Hematopoietic multipotent progenitor cell treated with erythropoietin and hydrocortisone succinate and interleukin-3 and kit ligand, for 15 days (in vitro differentiated cells): ENCODE results near the gene TSPAN3.

Experiments used
- DNase-seq: peaks from one replicate; pipeline ENCODE4 v3.0.0-alpha.2; 2015; ENCODE audit warnings: low spot score

Gene TSPAN3

DNA sequence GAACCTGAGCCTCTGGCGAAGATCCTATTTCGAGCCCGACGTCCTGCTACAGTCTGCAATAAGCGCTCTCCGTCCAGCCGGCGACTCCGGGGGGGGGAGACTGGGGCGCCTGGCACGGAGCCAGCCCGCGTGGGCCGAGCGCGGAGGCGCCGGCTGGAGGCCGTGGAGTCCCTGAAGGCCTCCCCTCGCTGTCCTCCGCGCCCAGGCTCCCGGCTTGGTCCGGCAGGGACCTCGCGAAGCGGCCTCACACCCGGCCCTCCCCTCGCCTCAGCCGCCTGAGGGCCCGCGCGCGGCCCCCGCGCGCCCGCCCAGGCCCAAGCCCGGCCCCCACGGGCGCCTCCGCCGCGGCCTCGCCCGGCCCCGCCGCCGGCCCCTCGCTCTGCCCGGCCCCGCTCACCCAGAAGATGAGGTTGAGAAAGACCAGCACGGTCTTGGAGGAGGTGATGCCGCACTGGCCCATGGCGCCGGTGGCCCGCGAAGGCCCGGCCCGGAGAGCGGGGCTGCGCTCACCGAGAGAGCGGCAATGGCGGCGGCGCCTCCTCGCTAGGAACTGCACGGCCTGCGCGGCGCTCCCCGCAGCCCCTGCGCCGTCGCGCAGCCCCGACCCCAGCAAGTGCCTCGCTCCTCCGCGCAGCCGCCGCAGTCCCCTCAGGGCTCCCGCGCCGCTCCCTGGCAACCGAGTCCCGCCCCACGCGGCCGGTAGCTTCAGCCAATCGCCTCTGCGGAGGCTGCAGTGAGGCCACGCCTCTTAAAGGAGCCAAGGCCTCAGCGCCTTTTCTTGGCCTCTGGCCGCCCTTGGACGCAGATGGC lies at the start of gene TSPAN3:
Gene TSPAN3 (minus strand): TSS at position 615 of the 810 bp plus-strand sequence. CDS start 155 bp downstream, at position 460.
- peak; percentile 90 for DNase-seq

DNA sequence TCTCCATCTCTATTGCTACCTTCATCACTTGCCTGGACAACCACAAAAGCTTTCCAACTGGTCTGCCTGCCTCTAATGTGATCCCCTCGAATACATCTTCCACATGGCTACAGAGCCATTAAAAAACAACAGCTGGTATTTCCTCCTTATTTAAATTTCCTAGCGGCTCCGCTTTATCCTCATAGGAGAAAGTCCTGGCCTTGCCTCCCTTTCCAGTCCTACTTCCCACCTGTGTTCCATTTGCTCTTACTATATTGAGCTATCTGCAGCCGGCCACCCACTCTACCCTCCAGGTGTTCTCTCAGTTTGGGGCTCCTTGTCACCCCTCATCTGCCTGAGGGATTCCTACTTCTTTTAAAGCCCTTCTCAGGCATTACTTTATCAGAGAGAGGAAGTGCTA lies 49.7 kb upstream of the TSPAN3 start:
- no peak for DNase-seq

DNA sequence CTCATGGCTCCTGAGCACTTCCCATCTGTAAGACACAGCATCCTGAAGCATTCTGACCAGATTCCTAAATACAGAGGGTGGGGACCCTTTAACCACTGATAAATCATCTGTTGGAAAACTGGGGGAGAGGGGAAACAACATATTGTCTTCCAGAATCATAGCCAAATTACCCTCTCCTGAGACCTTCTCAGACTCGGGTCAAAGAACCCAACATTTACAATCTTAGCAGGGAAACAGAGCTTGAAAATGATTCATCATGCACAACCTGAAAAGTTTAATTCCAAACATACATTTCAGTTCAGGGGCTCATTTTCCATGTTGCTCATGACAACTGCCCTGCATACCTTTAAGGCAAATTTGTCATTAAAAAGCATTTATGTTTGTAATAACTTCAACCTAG lies 48.5 kb upstream of the TSPAN3 start:
- no peak for DNase-seq

DNA sequence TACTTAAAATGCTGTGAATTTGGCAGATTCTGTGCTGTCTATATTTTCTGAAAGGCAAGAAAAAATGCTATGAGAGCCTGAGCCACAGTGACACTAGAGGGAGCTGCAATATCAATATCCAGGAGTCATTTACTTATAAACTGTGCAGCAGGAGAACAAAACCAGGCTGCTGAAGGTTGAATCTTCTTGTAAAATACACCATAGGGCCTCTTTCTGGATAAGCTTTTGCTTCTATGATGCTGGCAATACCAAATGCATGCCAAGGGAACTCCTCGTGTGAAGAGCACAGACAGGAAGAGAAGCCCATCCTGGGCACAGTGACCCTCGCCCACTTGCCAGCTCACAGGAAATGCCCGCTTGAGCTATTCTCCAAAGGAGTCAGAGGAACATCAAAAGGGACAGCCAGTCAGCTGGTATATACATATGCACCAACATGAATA lies 48.0 kb upstream of the TSPAN3 start:
- DNase-seq = peak; percentile 9

DNA sequence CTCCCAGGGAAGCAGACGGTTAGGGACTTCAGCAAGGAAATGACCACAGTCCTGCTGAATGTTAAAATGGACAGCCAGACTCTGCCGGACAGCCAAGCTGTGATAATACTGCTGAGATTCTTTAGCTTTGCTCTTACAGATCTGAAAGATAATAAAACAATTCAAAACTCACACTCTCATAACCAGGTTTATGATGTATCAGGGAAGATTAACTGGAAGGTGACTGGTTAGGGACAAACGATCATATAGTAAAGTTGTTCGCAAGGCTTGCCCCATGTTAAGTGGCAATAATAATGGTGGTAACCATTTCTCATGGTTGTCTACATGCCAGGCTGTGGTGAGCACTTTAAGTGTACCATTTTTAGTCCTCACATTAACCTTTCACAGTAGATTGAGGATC lies 44.3 kb upstream of the TSPAN3 start:
- DNase-seq = no peak

DNA sequence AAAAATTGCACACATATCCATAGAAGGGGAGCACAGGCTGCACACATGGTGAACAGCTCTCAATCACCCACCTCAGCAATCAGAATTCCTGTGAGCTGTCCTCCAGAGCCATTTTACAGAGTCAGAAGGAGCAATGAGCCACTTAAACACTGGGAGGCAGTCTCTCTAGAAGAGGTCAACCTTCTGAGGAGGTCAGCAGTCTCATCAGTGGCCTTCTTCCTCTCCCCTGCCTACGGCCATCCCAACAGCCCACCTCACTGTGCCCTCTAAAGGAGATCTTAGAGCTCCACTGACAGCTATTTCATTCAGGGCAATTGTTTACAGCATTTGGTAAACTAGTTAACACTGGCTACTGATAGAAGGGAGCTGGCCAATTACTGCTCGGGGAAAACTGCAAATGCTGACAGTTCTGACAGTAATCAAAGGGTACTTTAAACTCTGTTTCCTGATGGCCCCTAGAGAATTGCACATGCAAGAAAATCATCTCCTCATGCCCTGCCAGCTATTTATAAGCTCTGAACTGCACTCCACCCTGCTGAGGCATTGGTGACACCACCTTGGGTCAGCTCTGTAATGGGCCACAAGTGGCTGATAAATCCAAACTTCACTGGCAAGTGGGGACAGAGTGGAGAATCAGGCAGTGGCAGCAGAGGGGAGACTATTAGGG lies 42.1 kb upstream of the TSPAN3 start:
- no peak for DNase-seq

DNA sequence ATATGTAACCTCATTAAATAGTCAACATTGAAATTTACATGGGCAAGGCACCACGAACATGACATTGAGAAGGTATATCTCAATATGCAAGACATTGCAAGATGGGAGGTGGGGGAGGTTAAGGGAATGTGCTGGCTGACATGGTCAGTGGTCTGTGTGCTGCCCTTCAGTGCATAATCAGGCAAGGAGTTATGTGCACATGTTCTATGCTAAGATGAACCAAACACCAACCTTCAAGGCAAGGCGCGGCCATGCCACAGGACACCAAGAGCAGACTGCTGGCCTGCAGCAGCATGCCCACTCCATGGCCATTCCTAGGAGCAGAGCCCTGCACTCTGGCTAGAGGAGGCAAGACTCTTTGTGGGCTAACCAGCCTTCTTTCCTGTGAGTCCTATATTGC lies 40.9 kb upstream of the TSPAN3 start:
- no peak for DNase-seq

DNA sequence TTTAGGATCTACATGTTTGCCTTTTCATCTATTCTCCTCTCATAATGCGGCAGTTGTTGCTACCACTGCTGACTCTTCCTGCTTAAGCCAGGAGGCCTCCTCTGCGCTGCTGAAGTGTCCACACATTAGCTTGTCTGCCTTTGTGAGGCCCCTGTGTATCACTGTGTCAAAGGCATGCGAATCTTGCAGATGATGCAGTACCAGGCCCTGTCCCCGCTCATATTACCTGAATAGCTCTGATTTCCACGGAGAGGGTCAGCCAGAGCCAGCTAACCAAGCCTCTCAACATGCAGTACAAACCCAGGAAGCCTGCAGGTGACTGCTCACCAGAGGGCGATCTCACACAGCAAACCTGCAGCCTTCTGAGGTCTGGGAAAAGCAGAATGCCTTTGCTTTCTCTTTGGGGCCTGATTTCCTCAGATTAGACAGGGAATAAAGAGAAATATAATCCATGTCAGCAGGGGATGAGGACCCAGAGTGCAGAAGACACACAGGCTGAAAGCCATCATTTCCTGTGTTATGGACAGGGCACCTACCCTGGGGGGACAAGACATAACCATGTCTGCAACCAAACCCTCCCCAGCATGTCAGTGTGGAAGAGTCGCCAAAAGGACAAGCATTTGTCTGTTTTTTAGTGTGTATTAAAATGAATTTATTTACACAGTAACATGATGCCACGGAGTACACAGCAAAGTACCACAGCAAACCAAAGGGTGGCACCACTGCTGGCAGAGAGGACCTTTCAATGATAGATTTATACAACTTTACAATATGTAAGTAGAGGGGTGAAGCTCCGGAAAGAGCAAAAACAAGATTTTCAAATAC lies 36.8 kb upstream of the TSPAN3 start:
- peak; percentile 12 for DNase-seq

DNA sequence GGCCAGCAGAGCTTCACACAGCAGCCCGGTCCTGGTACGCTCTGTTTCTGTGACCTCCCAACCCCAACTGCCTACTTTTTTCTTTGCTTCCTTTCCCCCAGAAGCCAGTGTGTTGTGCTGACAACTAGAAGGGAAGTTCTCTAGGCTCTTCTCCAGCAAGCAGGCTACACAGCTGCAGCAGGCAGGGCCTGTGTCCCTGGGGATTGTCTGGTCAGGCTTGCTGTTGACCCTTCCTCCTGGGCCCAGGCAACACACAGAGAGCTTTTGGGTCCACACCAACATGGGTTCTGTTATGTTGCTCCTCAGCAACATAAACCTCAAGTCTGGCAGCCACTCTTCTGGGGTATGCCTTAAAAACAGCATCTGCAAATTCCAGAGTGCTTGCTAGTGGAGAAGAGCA lies 36.2 kb upstream of the TSPAN3 start:
- no peak for DNase-seq

DNA sequence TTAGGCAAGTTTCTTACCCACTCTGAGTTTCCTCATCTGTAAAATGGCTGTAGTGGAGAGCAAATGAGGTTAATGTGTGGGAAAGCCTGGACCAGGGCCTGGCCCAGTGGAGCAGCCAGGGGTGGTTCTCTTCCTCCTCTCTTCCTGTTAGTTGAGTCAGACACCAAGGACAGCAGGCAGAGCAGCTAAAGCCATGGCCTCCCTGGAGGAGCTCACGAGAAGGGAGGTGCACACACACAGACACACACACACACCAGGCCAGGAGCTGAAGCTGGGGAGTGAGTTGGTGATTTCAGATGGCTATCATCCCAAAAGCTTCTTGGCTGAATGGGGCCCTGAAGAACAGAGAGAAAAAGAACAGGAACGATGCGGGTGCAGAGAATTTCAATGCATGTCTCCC lies 33.2 kb upstream of the TSPAN3 start:
- no peak for DNase-seq

DNA sequence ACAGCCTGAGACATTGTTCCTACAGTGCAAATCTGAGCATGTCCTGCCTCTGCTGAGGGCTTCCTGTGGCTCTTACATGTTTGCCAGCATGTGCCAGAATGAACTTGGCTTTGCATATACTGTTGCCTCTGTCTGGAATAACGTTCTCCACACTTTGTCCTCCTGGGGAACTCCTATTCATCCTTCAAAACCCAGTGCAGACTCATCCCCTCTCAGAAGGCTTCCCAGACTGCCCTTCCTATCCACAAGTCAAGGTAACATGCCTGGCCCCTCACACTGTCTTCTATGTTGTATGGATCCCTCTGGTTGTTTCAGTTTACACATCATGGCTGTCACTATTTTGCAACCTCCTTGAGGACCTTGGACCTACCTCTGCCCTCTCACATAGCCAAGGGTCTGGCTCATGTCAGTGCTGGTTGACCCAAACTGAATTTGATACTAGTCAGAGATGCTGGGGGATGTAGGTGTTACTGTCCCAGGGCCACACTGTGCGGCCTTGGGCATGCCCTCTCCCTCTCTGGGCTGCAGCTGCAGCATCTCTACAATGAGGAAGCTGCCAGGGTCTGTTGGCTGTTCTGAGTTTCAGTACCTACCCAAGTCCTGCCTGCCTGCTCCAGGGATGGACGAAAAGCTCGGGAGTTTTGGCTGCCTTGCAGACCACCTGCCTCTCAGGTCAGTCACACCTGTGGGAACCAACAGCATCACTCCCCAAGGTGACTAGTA lies 29.0 kb upstream of the TSPAN3 start:
- no peak for DNase-seq

DNA sequence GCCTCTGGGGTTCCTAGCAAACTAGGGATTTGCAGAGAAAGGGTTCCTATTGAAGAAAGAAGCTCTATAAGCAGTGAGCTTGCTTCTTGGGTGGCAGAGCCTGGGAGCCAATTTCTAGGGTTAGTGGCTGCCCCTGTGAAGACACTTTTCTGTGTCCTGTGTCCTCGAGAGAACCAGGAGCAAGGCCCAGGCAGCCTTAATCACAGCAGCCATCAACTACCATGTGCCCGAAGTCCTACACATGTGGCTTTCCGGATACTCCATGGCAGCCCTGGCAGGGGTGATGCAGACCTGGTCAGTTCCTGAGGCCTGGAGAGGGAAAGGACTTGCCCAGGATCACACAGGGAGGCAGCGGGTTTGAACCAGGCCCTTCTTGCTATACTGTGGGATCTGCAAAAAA lies 27.7 kb upstream of the TSPAN3 start:
- no peak for DNase-seq

DNA sequence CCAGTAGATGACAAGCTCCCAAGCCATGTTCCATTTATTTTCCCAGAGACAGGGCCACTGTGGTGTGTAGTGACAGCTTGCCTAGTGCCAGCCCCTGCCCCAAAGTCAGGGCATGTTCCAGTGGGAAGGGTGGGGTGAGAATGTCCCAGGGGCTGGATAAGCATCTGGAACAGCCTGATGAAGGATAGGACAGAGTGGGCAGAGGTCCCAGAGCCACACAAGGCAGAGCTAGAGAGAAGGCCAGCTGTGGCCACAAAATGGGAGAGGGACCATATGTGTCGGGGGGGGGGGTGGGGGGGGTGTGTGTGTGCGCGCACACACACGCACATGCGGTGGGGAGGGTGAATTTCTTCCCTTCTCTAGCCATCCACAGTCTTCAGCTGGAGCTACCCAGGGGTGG lies 27.0 kb upstream of the TSPAN3 start:
- DNase-seq = no peak

DNA sequence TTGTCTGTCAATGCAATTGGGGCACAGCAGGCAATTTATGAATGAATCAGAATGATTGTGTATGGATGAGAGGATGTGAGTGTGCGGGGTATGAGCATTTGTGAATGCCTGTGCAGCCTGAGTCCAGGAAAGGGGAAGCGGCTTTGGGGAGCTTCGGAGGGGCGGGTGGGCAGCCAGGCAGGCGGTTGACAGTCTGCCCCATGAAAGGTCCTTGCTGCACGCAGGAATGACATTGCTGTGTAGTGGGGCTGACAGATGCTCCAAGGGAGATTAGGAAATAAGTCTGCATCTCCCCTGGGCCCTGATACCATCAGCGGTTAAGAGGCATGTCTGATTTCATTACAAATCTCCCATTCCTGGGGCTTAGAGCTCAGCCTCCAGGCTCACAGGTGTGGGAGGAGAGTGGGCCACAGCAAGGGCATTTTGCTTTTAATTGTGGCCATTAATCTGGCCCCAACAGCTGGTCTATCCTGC lies 26.4 kb upstream of the TSPAN3 start:
- DNase-seq = no peak

DNA sequence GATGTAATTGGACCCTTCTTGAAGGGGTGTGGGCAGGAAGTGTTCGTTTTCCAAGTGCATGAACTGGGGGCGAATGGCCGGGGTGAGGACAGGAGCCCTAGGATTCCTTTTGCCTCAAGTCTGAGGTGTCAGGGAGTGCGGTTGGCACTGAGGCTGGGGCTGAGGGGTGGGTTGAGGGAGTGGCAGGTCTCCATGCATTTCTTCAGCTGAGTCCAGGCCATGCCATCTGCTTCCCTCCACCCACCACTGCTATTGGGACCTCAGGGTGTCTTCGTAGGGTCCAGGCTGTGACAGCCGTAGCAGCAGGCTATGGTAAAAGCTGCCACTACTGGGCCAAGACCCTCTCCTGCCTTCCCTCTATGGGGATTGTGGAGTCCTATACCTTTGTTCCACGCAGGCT lies 25.6 kb upstream of the TSPAN3 start:
- DNase-seq = no peak

DNA sequence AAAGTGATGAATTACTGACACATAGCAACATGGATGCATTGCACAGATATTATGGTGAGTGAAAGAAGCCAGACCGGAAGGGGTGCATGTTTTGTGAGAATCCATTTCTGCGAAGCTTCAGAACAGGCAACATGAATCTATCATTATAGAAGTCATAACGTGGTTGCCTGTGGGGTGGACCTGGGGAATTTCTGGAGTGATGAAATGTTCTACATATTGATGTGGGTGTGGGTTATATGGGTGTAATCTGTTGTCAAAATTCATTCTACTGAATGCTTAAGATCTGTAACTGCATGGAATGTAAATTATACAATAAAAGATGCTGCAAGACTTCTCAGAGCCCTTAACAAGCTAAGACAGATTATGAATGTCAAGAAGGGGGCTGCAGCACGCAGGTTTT lies 25.2 kb upstream of the TSPAN3 start:
- no peak for DNase-seq

DNA sequence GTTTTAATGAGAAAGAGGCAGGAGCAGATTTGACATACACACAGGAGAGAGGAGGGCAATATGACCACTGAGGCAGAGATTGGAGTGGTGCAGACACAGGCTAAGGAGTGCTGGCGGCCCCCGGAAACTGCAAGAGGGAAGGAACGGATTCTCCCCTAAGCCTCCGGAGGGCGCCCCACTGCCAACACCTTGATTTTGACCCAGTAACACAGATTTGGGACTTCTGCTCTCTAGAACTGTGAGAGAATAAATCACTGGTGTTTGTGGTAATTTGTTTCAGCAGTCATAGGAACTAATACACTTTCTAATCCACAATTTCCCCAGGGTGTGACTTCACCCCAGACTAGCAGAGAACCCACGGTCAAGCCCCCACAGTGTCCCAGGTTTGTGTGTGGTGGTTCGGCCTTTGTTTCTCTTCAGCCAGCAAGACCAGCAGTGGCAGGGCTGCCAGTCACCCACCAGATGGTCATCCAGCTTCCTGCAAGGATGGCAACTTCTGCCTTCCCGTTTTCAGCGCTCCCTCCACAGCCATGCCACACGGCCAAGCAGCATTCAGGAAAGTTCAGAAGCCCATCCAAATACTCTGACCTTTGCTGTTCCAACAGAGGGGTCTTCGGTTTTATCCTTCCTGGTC lies 23.6 kb upstream of the TSPAN3 start:
- DNase-seq = no peak

DNA sequence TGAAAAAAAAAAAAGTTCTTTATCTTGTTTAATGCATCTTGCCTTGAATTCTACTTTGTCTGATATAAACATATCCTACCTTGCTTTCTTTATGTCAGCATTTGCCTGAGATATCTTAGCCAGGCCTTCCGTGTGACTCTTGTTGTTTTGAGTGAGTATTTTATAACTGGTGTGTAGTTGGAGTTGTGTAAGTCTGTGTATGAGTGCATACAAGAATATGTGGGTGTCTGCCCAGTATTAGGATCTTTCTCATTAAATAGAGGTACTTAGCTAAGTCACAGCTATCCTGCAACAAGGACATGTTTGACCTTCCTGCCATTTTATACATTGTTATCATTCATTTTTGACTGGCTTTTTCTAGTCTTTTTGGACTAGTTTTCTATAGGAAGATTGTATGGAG lies 22.5 kb upstream of the TSPAN3 start:
- no peak for DNase-seq

DNA sequence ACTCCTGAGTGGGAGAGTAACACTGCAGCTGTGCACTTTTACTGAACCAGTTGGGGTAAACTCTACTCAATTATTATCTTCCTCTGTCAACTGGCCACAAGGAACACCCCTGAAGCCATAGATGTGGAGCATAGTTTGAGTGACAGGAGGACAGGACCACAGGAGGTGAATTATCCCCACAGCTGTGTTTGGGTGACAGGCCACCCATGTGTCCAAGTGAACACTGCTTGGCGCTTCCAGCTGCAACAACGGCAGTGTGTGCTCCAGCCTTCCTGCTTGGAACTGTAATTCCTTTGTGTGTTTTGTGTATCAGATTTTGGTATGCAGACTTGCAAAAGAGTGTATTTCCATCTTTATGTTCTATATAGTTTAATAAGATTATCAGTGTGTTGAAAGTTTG lies 20.2 kb upstream of the TSPAN3 start:
- DNase-seq = no peak

DNA sequence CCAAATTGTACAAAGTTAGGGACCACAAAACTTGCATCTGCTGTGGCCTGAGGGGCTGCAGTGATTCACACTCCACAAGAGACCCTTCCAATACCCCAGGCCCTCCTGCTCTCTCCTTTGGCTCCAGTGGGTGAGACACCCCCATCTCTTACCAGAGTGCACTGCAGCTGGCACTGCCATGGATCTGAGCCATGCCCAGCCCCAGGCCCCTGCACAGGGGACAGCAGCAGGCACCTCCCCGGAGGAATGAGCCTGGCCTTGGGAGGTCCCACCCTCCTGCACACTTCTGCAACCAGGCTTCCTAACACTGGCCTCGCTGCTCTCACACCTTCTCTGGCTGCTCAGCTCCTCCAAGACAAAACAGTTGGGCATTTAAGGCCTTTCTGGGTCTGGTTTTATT lies 16.3 kb upstream of the TSPAN3 start:
- no peak for DNase-seq

DNA sequence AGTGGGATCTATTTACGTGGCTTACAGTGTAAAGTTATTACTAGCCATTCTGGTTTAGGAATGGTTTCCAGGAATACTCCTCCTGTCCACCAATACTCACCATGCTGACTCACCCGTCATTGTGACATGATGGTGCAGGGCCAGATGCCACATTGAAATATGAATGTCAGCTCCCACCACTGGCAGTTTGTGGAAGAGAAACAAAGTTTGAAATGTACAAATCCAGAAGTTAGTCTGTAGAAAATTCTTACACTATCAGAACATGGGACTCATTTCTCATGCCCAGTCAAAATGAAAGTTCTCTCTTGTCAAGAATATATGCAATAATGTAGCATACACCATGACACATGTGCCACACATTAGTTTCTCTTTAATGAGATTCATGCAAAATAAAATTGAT lies 14.4 kb upstream of the TSPAN3 start:
- DNase-seq = no peak

DNA sequence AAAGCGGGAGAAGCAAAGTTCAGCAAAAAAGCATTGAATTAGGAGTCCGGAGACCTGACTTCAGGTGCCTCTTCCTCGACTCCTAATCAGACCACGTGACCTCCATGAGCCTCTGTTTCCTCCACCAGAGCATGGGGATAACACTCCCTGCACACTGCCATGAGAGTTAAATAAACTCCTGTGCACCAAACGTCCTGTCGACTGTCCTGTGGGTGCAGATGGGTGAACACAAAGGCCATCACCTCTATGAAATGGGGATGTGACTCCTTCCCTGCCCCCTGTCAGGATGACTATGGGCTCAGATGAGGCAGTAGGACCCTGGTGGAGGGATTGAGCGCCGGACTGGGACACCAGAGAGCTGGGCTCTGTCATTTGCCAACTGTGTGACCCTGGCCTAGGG lies 13.5 kb upstream of the TSPAN3 start:
- no peak for DNase-seq
